Keratinocyte (primary cell): ENCODE measurements around the gene EIF3I.

ENCODE experiments used
- EZH2 ChIP-seq: IDR thresholded peaks from one replicate; pipeline ENCODE4 v1.6.1; 2012; ENCODE audit warnings: inconsistent platforms, mild to moderate bottlenecking, low read length, moderate library complexity
- TF ChIP-seq, protein P1 (sequence below), 3 experiments: IDR thresholded peaks in 1 of 3; conservative IDR thresholded peaks in 1 of 3; optimal IDR thresholded peaks in 1 of 3; 2 replicates in 2 of 3; 3 replicates in 1 of 3; pipeline versions ENCODE3 to v1.5.1; 2011; ENCODE audit warnings: low read length in 3 of 3, mild to moderate bottlenecking in 3 of 3, moderate library complexity in 2 of 3, control low read depth in 1 of 3, inconsistent platforms in 1 of 3; ENCODE audit not compliant: insufficient read depth in 2 of 3; ENCODE audit errors: extremely low read depth in 1 of 3

DNA sequence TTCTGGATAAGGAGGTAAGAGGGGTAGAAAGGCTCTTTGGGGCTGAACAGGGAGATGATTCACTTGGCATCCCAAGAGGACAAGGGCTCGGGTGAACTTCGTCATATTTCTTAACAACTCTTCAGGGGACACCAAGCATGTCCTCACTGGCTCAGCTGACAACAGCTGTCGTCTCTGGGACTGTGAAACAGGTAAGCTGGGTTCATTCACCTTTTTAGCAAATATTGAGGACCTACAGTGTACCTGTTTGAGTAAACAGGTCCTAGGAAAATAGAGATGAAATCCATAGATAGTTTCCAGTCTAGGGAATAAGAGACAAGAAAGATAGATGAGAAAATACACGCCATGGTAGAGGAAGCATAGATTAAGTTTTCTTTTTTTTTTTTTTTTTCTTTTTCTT is 2.1 kb downstream of the EIF3I start:
- TF ChIP-seq, protein P1, sequence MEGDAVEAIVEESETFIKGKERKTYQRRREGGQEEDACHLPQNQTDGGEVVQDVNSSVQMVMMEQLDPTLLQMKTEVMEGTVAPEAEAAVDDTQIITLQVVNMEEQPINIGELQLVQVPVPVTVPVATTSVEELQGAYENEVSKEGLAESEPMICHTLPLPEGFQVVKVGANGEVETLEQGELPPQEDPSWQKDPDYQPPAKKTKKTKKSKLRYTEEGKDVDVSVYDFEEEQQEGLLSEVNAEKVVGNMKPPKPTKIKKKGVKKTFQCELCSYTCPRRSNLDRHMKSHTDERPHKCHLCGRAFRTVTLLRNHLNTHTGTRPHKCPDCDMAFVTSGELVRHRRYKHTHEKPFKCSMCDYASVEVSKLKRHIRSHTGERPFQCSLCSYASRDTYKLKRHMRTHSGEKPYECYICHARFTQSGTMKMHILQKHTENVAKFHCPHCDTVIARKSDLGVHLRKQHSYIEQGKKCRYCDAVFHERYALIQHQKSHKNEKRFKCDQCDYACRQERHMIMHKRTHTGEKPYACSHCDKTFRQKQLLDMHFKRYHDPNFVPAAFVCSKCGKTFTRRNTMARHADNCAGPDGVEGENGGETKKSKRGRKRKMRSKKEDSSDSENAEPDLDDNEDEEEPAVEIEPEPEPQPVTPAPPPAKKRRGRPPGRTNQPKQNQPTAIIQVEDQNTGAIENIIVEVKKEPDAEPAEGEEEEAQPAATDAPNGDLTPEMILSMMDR (optimal IDR thresholded peaks at IDR 0.05 in 1 of 3, IDR thresholded peaks at IDR 0.05 in 1 of 3, conservative IDR thresholded peaks at IDR 0.05 in 1 of 3; ENCODE audit: extremely low read depth in 1 of 3, insufficient read depth in 2 of 3, low read length in 3 of 3), result no peak
- no peak for TF ChIP-seq EZH2
